Upper lobe of right lung (tissue), 1 donor: ENCODE data around the gene ITPR3. TPM values are rescaled to one million over a fixed set of nuclear protein-coding genes. Genes with fewer than 3 reads are reported as not detected.

Source experiments
- ATAC-seq: fragments of 200-7000 bp; cut with Tn5 transposase; one replicate; pipeline ENCODE4 v1.9.1; 2020; ENCODE audit warnings: mild to moderate bottlenecking, moderate library complexity
- DNase-seq: peaks from one replicate; pipeline ENCODE4 v3.0.0-alpha.2; 2020
- H3K27ac ChIP-seq: fragments of 200-600 bp; one replicate; pipeline ENCODE4 v1.8.0; 2022
- H3K27me3 ChIP-seq: fragments of 200-600 bp; one replicate; pipeline ENCODE4 v1.8.0; 2022; ENCODE audit warnings: mild to moderate bottlenecking
- H3K36me3 ChIP-seq: fragments of 200-600 bp; one replicate; pipeline ENCODE4 v1.8.0; 2022
- H3K4me1 ChIP-seq: fragments of 200-600 bp; one replicate; pipeline ENCODE4 v1.8.0; 2022
- H3K4me3 ChIP-seq: fragments of 200-600 bp; one replicate; pipeline ENCODE4 v1.8.0; 2022; ENCODE audit warnings: mild to moderate bottlenecking
- H3K9me3 ChIP-seq: fragments of 200-600 bp; one replicate; pipeline ENCODE4 v1.8.0; 2022
- CTCF ChIP-seq: fragments of 200-600 bp; IDR thresholded peaks from one replicate; pipeline ENCODE4 v1.8.0; 2022; ENCODE audit warnings: antibody characterized with exemption
- intact Hi-C: fragments of 100-400 bp; cut with DNase I; formaldehyde crosslinking; loops from one replicate; pipeline ENCODE4 v1.11.0; 2022
- total RNA-seq: library from RNA; stranded (reverse); fragmentation: NEBNext Ultra II Directional; extraction: Animal tissue kit (Norgen Biotek cat#: 25700); gene quantifications from one replicate; pipeline ENCODE4 v1.2.1, GENCODE V29; 2021
- donor health status: DM: no; HTN: yes; CAD: no; lungs with severe emphysema.

The ITPR3 gene
- total RNA-seq, 1 donor from 2014 or later = 111 TPM

GRCh38 chr6:33700391-33701050 is 79.4 kb downstream of the ITPR3 start:
- peak; percentile 82 for ATAC-seq
- peak; percentile 84 for DNase-seq
- H3K36me3 ChIP-seq = peaks cover 27% of the 10 kb centered on the region
- H3K4me3 ChIP-seq = no peak overlapping the region
- TF ChIP-seq CTCF = peak; percentile 63
- H3K27ac ChIP-seq = no peak overlapping the region
- intact Hi-C loops = no loop called here
- H3K4me1 ChIP-seq = peaks cover 29% of the 10 kb centered on the region
- H3K9me3 ChIP-seq = no peaks in the 10 kb centered on the region
- H3K27me3 ChIP-seq = no peaks in the 10 kb centered on the region

GRCh38 chr6:33702345-33702977 is 81.3 kb downstream of the ITPR3 start:
- peaks cover 9% of the 10 kb centered on the region for H3K4me1 ChIP-seq
- peak; percentile 59 for TF ChIP-seq CTCF
- H3K27ac ChIP-seq = no peak overlapping the region
- ATAC-seq (peak; percentile 76), DNase-seq (peak; percentile 57)
- no peak overlapping the region for H3K4me3 ChIP-seq
- peaks cover 8% of the 10 kb centered on the region for H3K36me3 ChIP-seq
- intact Hi-C loops = no loop called here
- H3K27me3 ChIP-seq = no peaks in the 10 kb centered on the region
- no peaks in the 10 kb centered on the region for H3K9me3 ChIP-seq

GRCh38 chr6:33704215-33705066 is 83.3 kb downstream of the ITPR3 start:
- ATAC-seq = peak; percentile 2
- DNase-seq = peak; percentile 63
- peaks cover 3% of the 10 kb centered on the region for H3K36me3 ChIP-seq
- peaks cover 8% of the 10 kb centered on the region for H3K4me1 ChIP-seq
- H3K4me3 ChIP-seq = no peak overlapping the region
- TF ChIP-seq CTCF = no peak
- no peak overlapping the region for H3K27ac ChIP-seq
- intact Hi-C loops = no loop called here
- no peaks in the 10 kb centered on the region for H3K9me3 ChIP-seq
- H3K27me3 ChIP-seq = no peaks in the 10 kb centered on the region

GRCh38 chr6:33705268-33705885 is 84.3 kb downstream of the ITPR3 start:
- Histone ChIP-seq H3K27ac (no peak overlapping the region), H3K9me3 (no peaks in the 10 kb centered on the region), H3K27me3 (no peaks in the 10 kb centered on the region), H3K4me3 (no peak overlapping the region), H3K4me1 (peaks cover 3% of the 10 kb centered on the region), H3K36me3 (no peaks in the 10 kb centered on the region)
- intact Hi-C loops = no loop called here
- DNase-seq = no peak
- no peak for ATAC-seq
- TF ChIP-seq CTCF = no peak

- TF ChIP-seq CTCF = no peak
- ATAC-seq = no peak
- Histone ChIP-seq H3K9me3 (no peaks in the 10 kb centered on the region), H3K36me3 (no peaks in the 10 kb centered on the region), H3K27ac (no peak overlapping the region), H3K4me3 (no peak overlapping the region), H3K4me1 (peaks cover 8% of the 10 kb centered on the region), H3K27me3 (no peaks in the 10 kb centered on the region)
- intact Hi-C loops = no loop called here
- DNase-seq = peak; percentile 46
Observed at GRCh38 chr6:33705955-33706725, 85.0 kb downstream of the ITPR3 start.
